Endothelial cell of umbilical vein (primary cell): Measurements from ENCODE around the gene DLGAP1. TPM values are rescaled to one million over a fixed set of nuclear protein-coding genes. Genes with fewer than 3 reads are reported as not detected.

Experiments used
- BruUV-seq: library from RNA; stranded (reverse); fragments of 400-500 nt; replicated peaks from 2 replicates; lab custom pipeline; 2021; lab: Mats Ljungman, UMichigan
- CTCF ChIA-PET: fragments of 300-600, 350-600 bp; sonication (Branson Sonifier 250); formaldehyde crosslinking; loops from one replicate; lab custom pipeline; 2021; ENCODE audit warnings: antibody characterized with exemption, inconsistent platforms; lab: Charles Lee
- POLR2A ChIA-PET: fragments of 300-600, 350-600 bp; sonication (Branson Sonifier 250); formaldehyde crosslinking; loops from one replicate; lab custom pipeline; 2021; ENCODE audit warnings: antibody characterized with exemption, inconsistent platforms; lab: Charles Lee
- DNase-seq: peaks from one replicate; pipeline ENCODE4 v3.0.0-alpha.2; 2011; ENCODE audit warnings: low read depth, low spot score
- FAIRE-seq: peaks from 2 replicates; lab custom pipeline; 2011; peaks lifted over from hg19 to GRCh38; lab: Jason Lieb, UNC
- H2AFZ ChIP-seq: 2 replicates; pipeline ENCODE4 v1.6.0; 2012; ENCODE audit warnings: low read depth, low read length, control low read depth, inconsistent platforms
- H3K27ac ChIP-seq: 2 replicates; pipeline ENCODE4 v1.5.1; 2011; ENCODE audit warnings: low read depth, mild to moderate bottlenecking, control low read depth, low read length, moderate library complexity; ENCODE audit not compliant: insufficient read depth
- H3K27me3 ChIP-seq, 2 experiments: 2 replicates each; pipeline versions ENCODE4 v1.6.0 to v1.6.1; 2011; ENCODE audit warnings: low read length in 2 of 2, mixed read lengths in 1 of 2; ENCODE audit not compliant: control insufficient read depth in 2 of 2, insufficient read depth in 2 of 2
- H3K36me3 ChIP-seq, 2 experiments: 2 replicates in 1 of 2; 3 replicates in 1 of 2; pipeline ENCODE4 v1.5.1; 2011; ENCODE audit warnings: low read length in 2 of 2, mild to moderate bottlenecking in 1 of 2, moderate library complexity in 1 of 2; ENCODE audit not compliant: control insufficient read depth in 2 of 2, insufficient read depth in 2 of 2; ENCODE audit errors: extremely low read depth in 1 of 2
- H3K4me1 ChIP-seq: 3 replicates; pipeline ENCODE4 v1.5.1; 2011; ENCODE audit warnings: mild to moderate bottlenecking, low read length; ENCODE audit not compliant: control insufficient read depth, insufficient read depth; ENCODE audit errors: extremely low read depth
- H3K4me2 ChIP-seq: 2 replicates; pipeline ENCODE4 v1.6.1; 2011; ENCODE audit warnings: low read length, control low read depth, mixed read lengths; ENCODE audit not compliant: insufficient read depth
- H3K4me3 ChIP-seq, 3 experiments: fragments of 200-600 bp in 1 of 3; sonication (generic), shearing (Covaris generic) in 1 of 3; replicated peaks in 1 of 3; 2 replicates each; pipeline ENCODE4 v1.5.1; 2011 to 2016; ENCODE audit warnings: control low read depth in 3 of 3, low read length in 3 of 3, mild to moderate bottlenecking in 2 of 3, inconsistent platforms in 1 of 3, low read depth in 1 of 3, moderate library complexity in 1 of 3; ENCODE audit not compliant: insufficient read depth in 1 of 3
- H3K79me2 ChIP-seq: 2 replicates; pipeline ENCODE4 v1.6.0; 2012; ENCODE audit warnings: low read length, inconsistent platforms; ENCODE audit not compliant: control insufficient read depth, insufficient read depth
- H3K9ac ChIP-seq: replicated peaks from 2 replicates; pipeline ENCODE3; 2011; ENCODE audit warnings: low read length, control low read depth; ENCODE audit not compliant: insufficient read depth; ENCODE audit errors: extremely low read depth
- H3K9me1 ChIP-seq: replicated peaks from 3 replicates; pipeline ENCODE4 v1.6.0; 2011; ENCODE audit warnings: mild to moderate bottlenecking, low read length; ENCODE audit not compliant: control insufficient read depth, insufficient read depth; ENCODE audit errors: extremely low read depth
- H3K9me3 ChIP-seq: replicated peaks from 2 replicates; pipeline ENCODE4 v1.5.1; 2012; ENCODE audit warnings: low read length, inconsistent platforms; ENCODE audit not compliant: control insufficient read depth, insufficient read depth
- H4K20me1 ChIP-seq: replicated peaks from 2 replicates; pipeline ENCODE3; 2011; ENCODE audit warnings: mild to moderate bottlenecking, low read length; ENCODE audit not compliant: control insufficient read depth, insufficient read depth; ENCODE audit errors: extremely low read depth
- EZH2 ChIP-seq: IDR thresholded peaks from 2 replicates; pipeline ENCODE4 v1.6.1; 2012; ENCODE audit warnings: borderline replicate concordance, low read depth, mild to moderate bottlenecking, moderate library complexity, low read length, inconsistent platforms; ENCODE audit not compliant: severe bottlenecking
- FOS ChIP-seq: IDR thresholded peaks from 2 replicates; pipeline ENCODE4 v1.6.1; 2011; ENCODE audit warnings: mild to moderate bottlenecking, low read length, moderate library complexity, borderline replicate concordance; ENCODE audit not compliant: insufficient read depth
- GATA2 ChIP-seq: IDR thresholded peaks from 2 replicates; pipeline ENCODE4 v1.7.0; 2011; ENCODE audit warnings: low read depth, mild to moderate bottlenecking, moderate library complexity, mixed read lengths, low read length; ENCODE audit not compliant: insufficient read length, insufficient read depth
- JUN ChIP-seq: IDR thresholded peaks from 2 replicates; pipeline ENCODE4 v1.6.1; 2011; ENCODE audit warnings: borderline replicate concordance, low read depth; ENCODE audit not compliant: insufficient read length, insufficient read depth
- MAX ChIP-seq: IDR thresholded peaks from 2 replicates; pipeline ENCODE4 v1.6.1; 2011; ENCODE audit not compliant: insufficient read depth, insufficient read length
- MYC ChIP-seq: IDR thresholded peaks from one replicate; pipeline ENCODE4 v1.6.1; 2011; ENCODE audit warnings: mild to moderate bottlenecking, low read depth, low read length
- POLR2A ChIP-seq: IDR thresholded peaks from 2 replicates; pipeline ENCODE4 v1.6.1; 2012; ENCODE audit warnings: low read depth, mild to moderate bottlenecking, control low read depth, low read length
- POLR2AphosphoS5 ChIP-seq: IDR thresholded peaks from 2 replicates; pipeline ENCODE4 v1.6.1; 2012; ENCODE audit warnings: low read depth, mild to moderate bottlenecking, control low read depth, low read length, moderate library complexity; ENCODE audit not compliant: insufficient read depth
- dilution Hi-C: fragments of 300-500 bp; cut with MboI; formaldehyde crosslinking; loops from one replicate; pipeline ENCODE4 v1.15.0; 2019; ENCODE audit warnings: low sequenced_read_pairs; ENCODE audit not compliant: extremely low pct_ligation_motif_present
- intact Hi-C: fragments of 100-400 bp; cut with micrococcal nuclease; formaldehyde crosslinking; loops from one replicate; pipeline ENCODE4 v1.10.0; 2022
- polyA plus RNA-seq, 4 experiments: library from polyadenylated mRNA; depleted of rRNA in 3 of 4; stranded (reverse) in 3 of 4; unstranded in 1 of 4; fragments of >200 nt; gene quantifications; 2 replicates each; pipeline versions ENCODE4 v1.2.1 to v1.2.3, GENCODE V29; 2011 to 2012; ENCODE audit warnings: missing spikeins in 1 of 4
- total RNA-seq: library from RNA; stranded (reverse); gene quantifications from 2 replicates; pipeline ENCODE4 v1.2.3, GENCODE V29; 2021
- TF ChIP-seq, protein P1 (sequence below), 2 donors: IDR thresholded peaks; 1 replicate in 1 of 2; 2 replicates in 1 of 2; pipeline ENCODE4 v1.5.1; 2011; ENCODE audit warnings: low read length in 2 of 2, mild to moderate bottlenecking in 2 of 2, moderate library complexity in 2 of 2, control low read depth in 1 of 2, inconsistent platforms in 1 of 2, low read depth in 1 of 2; ENCODE audit not compliant: insufficient read depth in 1 of 2; ENCODE audit errors: extremely low read depth in 1 of 2

DLGAP1 gene
- total and polyA plus RNA-seq, 2 donors (not counting 3 experiments of a cell fraction or from before 2014, with no cell fraction given): 0.04 TPM; not detected in 1

DNA sequence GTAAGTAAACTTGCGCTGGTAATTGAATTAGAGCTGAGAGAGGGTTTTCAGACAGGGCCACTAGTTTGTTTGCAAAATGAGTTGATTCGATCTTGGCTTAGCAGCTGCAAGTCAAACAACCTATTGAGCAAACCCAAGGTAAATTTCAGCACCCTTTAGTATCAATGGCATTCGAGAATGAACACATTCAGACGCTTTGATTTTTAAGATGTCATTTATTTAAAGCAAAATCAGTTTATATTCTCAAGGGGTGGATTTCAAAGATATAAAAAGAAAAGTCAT, 960.9 kb downstream of the DLGAP1 start:
- FAIRE-seq: no peak
- H3K36me3 ChIP-seq: no peaks in the 10 kb centered on the region
- H3K27me3 ChIP-seq: peaks cover 0 to 2% of the 10 kb centered on the region in 2 experiments
- H3K9ac ChIP-seq: no peak overlapping the region
- no peak overlapping the region for H2AFZ ChIP-seq
- H3K4me3 ChIP-seq: no peak overlapping the region
- no peaks in the 10 kb centered on the region for H3K9me3 ChIP-seq
- DNase-seq: no peak
- no peaks in the 10 kb centered on the region for H3K4me1 ChIP-seq
- no peaks in the 10 kb centered on the region for H4K20me1 ChIP-seq
- dilution Hi-C loops: no loop called here
- ChIA-PET CTCF (interaction anchor here (1.1 to 3.1 kb wide), 5 partner anchors 12 to 172 kb away, joined by 3 to 8 read pairs (median 5); partner anchors contain the start of gene TGIF1), POLR2A (no interaction called here)
- no peaks in the 10 kb centered on the region for H3K79me2 ChIP-seq
- no peak overlapping the region for H3K4me2 ChIP-seq
- no peaks in the 10 kb centered on the region for H3K9me1 ChIP-seq
- TF ChIP-seq GATA2: no peak
- TF ChIP-seq POLR2AphosphoS5: no peak
- TF ChIP-seq MAX: no peak
- TF ChIP-seq POLR2A: no peak
- TF ChIP-seq FOS: no peak
- no peak for TF ChIP-seq JUN
- TF ChIP-seq EZH2: no peak
- TF ChIP-seq MYC: no peak
- TF ChIP-seq, protein P1, sequence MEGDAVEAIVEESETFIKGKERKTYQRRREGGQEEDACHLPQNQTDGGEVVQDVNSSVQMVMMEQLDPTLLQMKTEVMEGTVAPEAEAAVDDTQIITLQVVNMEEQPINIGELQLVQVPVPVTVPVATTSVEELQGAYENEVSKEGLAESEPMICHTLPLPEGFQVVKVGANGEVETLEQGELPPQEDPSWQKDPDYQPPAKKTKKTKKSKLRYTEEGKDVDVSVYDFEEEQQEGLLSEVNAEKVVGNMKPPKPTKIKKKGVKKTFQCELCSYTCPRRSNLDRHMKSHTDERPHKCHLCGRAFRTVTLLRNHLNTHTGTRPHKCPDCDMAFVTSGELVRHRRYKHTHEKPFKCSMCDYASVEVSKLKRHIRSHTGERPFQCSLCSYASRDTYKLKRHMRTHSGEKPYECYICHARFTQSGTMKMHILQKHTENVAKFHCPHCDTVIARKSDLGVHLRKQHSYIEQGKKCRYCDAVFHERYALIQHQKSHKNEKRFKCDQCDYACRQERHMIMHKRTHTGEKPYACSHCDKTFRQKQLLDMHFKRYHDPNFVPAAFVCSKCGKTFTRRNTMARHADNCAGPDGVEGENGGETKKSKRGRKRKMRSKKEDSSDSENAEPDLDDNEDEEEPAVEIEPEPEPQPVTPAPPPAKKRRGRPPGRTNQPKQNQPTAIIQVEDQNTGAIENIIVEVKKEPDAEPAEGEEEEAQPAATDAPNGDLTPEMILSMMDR (IDR thresholded peaks at IDR 0.05; ENCODE audit: extremely low read depth in 1 of 2, insufficient read depth in 1 of 2, low read depth in 1 of 2, low read length in 2 of 2): no peak
- BruUV-seq: no TSS peak
- H3K27ac ChIP-seq: no peak overlapping the region
- intact Hi-C loops: no loop called here
